ENCODE data around the gene CANT1. TPM values are rescaled to one million over a fixed set of nuclear protein-coding genes. Genes with fewer than 3 reads are reported as not detected.

Gene CANT1
- total RNA-seq, 1 experiment from 2014 or later: 95.7 TPM

- TF ChIP-seq CTCF (IDR thresholded peaks at IDR 0.05; ENCODE audit: unreplicated experiment): peak; percentile 82
- Mint-ChIP-seq H3K4me3 (ENCODE audit: low read depth, unreplicated experiment) (no peak overlapping the region), H3K4me1 (ENCODE audit: low read depth, unreplicated experiment) (peaks cover 41% of the 10 kb centered on the region), H3K27ac (ENCODE audit: unreplicated experiment) (peak overlapping the region; percentile 28), H3K27me3 (ENCODE audit: unreplicated experiment) (no peaks in the 10 kb centered on the region), H3K9me3 (ENCODE audit: low read depth, unreplicated experiment) (no peaks in the 10 kb centered on the region), H3K36me3 (ENCODE audit: insufficient read depth, unreplicated experiment) (peaks cover 80% of the 10 kb centered on the region)
- DNase-seq: peak; percentile 64
- no TSS peak for BruUV-seq (replicated peaks)
- intact Hi-C loops (cut with micrococcal nuclease; ENCODE audit: unreplicated experiment): no loop called here
- CTCF ChIA-PET: no interaction called here
Measured at GRCh38 chr17:78993241-78993956, 16.2 kb downstream of the CANT1 start.

GRCh38 chr17:78992542-78993212 lies 16.9 kb downstream of the CANT1 start:
- BruUV-seq (replicated peaks): no TSS peak
- Mint-ChIP-seq H3K27ac (ENCODE audit: unreplicated experiment) (peak overlapping the region; percentile 28), H3K4me3 (ENCODE audit: low read depth, unreplicated experiment) (no peak overlapping the region), H3K36me3 (ENCODE audit: insufficient read depth, unreplicated experiment) (peaks cover 79% of the 10 kb centered on the region), H3K4me1 (ENCODE audit: low read depth, unreplicated experiment) (peaks cover 41% of the 10 kb centered on the region), H3K27me3 (ENCODE audit: unreplicated experiment) (no peaks in the 10 kb centered on the region), H3K9me3 (ENCODE audit: low read depth, unreplicated experiment) (no peaks in the 10 kb centered on the region)
- DNase-seq: no peak
- intact Hi-C loops (cut with micrococcal nuclease; ENCODE audit: unreplicated experiment): no loop called here
- CTCF ChIA-PET: no interaction called here
- TF ChIP-seq CTCF (IDR thresholded peaks at IDR 0.05; ENCODE audit: unreplicated experiment): no peak

DNA sequence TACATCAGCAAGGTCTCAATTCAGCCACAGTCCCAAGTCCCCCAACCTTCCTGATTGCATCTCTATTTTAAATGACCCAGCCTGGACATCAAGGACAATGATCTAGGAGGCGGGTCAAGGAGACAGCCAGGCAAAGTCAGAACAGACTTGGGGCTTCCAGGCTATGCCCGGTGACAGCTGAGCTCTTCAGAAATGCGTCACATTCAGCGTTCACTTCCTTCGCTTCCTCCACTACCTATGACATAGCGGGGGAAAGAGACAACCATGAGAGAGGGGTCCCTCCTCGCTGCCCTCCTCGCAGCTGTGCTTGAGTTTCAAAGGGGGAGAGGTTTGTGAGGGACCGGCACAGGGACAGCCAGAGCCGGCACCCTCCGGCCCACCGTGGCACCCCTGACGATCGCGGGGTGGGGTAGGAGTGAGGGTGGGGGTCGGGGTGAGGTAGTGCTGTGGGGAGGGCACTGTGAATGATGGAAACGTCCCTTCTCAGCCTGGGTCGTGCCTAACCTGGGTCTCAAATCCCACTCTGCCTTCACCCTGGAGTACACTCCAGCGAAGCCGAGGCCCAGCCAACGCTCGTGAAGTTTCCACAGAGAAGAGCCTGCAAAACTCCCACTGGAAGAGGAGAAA lies 17.5 kb downstream of the CANT1 start:
- no peak overlapping the region for H3K4me3 Mint-ChIP-seq (ENCODE audit: low read depth, unreplicated experiment)
- H3K27me3 Mint-ChIP-seq (ENCODE audit: unreplicated experiment): no peaks in the 10 kb centered on the region
- CTCF ChIA-PET: no interaction called here
- intact Hi-C loops (cut with micrococcal nuclease; ENCODE audit: unreplicated experiment): no loop called here
- peaks cover 39% of the 10 kb centered on the region for H3K4me1 Mint-ChIP-seq (ENCODE audit: low read depth, unreplicated experiment)
- no peaks in the 10 kb centered on the region for H3K9me3 Mint-ChIP-seq (ENCODE audit: low read depth, unreplicated experiment)
- no peak overlapping the region for H3K27ac Mint-ChIP-seq (ENCODE audit: unreplicated experiment)
- no peak for DNase-seq
- TF ChIP-seq CTCF (IDR thresholded peaks at IDR 0.05; ENCODE audit: unreplicated experiment): no peak
- BruUV-seq (replicated peaks): TSS peak; percentile 19
- peaks cover 81% of the 10 kb centered on the region for H3K36me3 Mint-ChIP-seq (ENCODE audit: insufficient read depth, unreplicated experiment)

GRCh38 chr17:78991017-78991738 lies 18.4 kb downstream of the CANT1 start:
- Mint-ChIP-seq H3K36me3 (ENCODE audit: insufficient read depth, unreplicated experiment) (peaks cover 74% of the 10 kb centered on the region), H3K4me3 (ENCODE audit: low read depth, unreplicated experiment) (no peak overlapping the region), H3K9me3 (ENCODE audit: low read depth, unreplicated experiment) (no peaks in the 10 kb centered on the region), H3K27ac (ENCODE audit: unreplicated experiment) (no peak overlapping the region), H3K27me3 (ENCODE audit: unreplicated experiment) (no peaks in the 10 kb centered on the region), H3K4me1 (ENCODE audit: low read depth, unreplicated experiment) (peaks cover 43% of the 10 kb centered on the region)
- no peak for DNase-seq
- CTCF ChIA-PET: no interaction called here
- intact Hi-C loops (cut with micrococcal nuclease; ENCODE audit: unreplicated experiment): no loop called here
- BruUV-seq (replicated peaks): no TSS peak
- no peak for TF ChIP-seq CTCF (IDR thresholded peaks at IDR 0.05; ENCODE audit: unreplicated experiment)

Data from Calu3 (cell line).